HL-60/S4 treated with retinoic acid at 250 ng/mL for 4 days and 3 days (cell line): Measurements from ENCODE around the gene H2AZ1.

Source experiments
- in situ Hi-C: fragments of 300-500 bp; cut with MboI; formaldehyde crosslinking; loops from 2 replicates; pipeline ENCODE4 v1.7.0; 2022; ENCODE audit warnings: low sequenced_read_pairs

The H2AZ1 gene

DNA sequence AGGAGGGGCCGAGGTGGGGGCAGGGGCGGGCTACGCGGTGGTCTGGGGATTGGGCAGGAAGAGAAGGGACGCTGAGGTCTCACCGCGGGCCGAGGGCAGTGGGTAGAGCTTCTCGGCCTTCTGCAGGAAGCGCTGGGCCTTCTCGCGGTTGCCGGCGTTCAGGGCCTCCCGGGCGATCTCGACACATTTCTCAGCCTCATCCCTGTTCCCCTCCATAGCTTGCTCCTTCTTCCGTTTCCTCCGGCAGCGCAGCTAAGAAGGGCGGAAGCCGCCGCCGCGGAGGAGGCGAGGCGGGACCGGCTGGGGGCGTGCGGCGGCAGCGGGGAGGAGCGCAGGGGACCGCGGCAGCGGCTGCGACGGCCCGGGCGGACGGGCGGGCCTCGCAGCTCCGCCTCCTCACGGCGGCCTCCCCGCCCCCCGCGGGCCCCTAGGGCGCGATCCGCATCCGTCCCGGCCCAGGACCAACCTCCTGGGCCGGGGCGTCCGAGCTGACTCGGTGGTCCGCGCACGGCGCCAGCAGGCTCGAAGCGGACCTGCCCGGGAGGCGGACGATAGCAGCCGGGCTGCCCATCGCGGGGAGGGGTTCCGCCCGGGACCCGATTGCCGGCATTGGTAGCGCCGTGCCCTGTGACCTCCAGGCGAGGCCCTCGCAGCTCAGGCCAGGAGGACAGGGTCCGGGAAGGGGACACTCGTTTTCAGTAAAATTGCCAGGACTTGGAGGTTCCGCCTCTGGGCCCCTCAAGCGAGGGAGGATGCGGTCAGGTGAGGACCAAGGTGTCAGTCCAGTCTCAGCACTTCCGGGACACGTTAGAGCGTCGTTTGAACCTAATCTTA is 3.5 kb downstream of the H2AZ1 start, which contains the start of gene DNAJB14:
Gene DNAJB14 (minus strand): TSS at position 263 of the 834 bp plus-strand sequence. CDS start 47 bp downstream, at position 216.
- in situ Hi-C loops, result no loop called here

DNA sequence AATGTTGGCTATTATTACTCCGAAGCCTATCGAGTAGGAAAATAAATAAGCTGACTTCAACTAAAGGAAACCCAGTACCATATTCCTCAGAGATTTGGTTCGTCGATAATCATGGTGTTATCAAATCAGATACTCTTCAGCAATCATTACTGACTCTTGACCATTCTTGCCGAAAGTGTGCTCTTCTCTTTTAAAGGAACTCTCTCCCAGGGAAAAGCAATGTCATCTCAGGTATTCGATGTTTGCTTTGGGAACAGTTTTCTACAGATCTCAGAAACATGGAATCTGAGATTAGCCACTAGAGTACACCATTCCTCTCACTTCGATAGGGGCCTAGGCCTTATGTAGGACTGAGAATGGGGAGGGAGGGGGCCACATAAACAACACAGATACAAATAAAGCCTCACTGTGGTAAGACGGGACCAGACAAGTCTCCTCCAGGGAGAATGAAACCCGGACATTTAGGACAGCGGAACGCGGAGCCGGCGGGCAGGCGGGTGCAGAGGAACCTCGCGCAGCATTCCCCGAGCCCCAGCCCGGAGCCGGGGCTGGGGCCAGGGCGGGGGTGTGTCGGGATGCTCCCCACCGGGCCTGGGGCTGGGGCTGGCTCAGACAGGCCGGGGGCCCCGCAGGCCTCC is 4.2 kb downstream of the H2AZ1 start:
- in situ Hi-C loops, result no loop called here

DNA sequence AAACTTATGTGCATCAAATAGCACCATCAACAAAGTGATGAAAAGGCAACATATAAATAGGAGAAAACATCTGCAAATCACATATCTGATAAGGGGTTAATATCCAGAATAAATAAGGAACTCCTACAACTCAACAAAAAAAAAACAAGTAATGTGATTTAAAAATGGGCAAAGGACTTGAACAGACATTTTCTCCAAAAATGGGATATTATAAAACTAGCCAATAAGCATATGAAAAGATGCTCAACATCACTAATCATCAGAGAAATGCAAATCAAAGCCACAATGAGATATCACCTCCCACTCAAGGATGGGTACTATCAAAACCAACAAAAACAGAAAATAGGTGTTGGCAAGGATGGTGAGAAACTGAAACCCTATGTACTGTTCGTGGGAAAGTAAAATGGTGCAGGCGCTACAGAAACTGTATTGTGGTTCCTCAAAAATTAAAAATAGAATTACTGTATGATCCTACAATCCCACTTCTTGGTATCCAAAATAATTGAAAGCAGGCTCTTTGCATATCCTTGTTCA is 6.1 kb downstream of the H2AZ1 start:
- in situ Hi-C loops, result no loop called here

DNA sequence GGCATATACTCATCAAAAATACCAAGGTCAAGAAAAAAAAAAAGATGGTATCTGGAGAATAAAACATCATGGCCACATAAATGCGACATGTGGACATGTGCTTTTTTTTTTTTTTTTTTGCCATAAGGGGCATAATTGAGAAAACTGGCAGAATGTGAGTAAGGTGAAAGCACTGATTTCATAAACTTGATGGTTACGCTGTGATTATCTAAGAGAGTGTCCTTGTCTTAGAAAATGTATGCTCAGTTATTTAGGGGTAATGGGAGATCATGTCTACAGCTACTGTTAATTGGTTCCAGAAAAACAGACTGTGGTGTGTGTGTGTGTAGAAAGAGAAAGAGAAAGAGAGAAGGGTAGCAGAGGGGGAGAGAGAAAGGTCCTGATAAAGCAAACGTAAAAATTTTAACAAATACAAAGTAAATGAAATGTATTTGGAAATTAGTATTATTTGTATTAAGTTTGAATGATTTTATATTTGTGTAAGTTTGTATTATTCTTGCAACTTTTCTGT is 11.8 kb downstream of the H2AZ1 start:
- in situ Hi-C loops, result no loop called here

DNA sequence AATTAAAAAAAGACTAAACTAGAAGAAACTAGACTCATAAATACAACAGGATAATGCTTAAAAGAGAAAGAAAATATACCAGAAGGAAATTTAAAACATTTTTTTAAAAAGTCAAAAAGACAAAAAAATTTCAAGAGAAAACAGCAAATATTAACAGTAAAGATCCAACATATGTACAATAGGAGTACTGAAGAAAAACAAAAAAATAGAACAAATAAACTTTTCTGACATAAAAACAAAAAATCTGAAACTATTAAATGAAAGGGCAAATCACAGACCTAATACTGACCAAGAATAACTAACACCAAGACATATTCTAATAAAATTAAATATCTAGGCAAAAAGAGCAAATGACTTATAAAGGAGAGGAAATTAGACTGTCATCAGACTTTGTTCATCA is 15.2 kb downstream of the H2AZ1 start:
- in situ Hi-C loops, result no loop called here

DNA sequence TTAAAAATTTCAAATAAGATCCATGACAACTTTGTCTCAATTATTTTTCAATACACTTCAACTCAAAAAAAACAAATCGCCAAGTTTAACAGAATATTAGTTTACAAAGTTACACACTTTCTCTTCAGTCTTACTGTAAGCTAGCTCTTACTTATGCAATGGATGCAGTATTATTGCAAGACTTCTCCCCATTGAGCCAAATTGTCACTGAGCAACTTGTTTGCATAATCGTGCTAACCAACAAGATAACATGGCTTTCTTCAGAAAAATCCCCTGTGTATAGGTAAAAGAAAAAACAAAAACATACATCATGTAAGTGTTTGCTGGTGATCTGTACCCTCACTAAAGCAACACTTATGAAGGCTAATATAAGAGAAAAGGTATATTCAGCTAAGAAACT is 22.5 kb downstream of the H2AZ1 start:
- in situ Hi-C loops, result no loop called here

DNA sequence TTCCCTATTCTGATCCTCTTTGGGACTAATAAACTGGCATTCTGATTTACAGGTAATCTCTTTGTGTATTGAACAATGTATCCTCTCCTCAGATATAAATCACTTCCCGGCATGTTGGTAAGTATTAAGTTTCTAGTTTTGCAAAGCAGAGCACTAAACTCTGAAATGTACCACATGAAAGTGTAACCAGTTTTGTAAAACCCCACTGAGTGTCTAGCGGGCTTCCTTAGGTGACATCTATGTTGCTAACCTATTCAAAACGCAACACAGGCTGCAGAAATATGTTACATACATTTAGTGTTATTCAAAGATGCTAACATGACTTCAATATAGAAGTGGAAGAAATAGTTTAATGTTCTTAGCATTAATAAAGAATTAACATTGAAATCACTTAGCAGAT is 28.9 kb downstream of the H2AZ1 start:
- in situ Hi-C loops, result no loop called here

DNA sequence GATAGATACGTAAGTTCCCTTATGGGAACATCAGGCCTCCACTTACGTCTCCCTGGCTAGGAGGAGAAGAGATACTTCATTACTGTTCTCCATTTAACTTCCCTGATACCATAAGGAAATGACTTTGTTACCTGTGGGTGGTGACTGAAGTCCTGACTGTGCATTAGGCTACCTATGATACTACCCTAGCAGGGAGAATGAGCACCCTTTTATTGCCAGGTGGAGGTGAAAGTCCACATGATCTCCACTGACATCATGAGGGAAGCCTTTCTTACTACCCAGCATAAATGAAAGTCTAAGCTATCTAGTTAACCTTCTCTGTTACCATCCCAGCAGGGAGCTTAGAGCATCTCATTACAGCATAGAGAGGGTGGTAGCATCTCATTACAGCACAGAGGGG is 31.4 kb downstream of the H2AZ1 start:
- in situ Hi-C loops, result no loop called here

DNA sequence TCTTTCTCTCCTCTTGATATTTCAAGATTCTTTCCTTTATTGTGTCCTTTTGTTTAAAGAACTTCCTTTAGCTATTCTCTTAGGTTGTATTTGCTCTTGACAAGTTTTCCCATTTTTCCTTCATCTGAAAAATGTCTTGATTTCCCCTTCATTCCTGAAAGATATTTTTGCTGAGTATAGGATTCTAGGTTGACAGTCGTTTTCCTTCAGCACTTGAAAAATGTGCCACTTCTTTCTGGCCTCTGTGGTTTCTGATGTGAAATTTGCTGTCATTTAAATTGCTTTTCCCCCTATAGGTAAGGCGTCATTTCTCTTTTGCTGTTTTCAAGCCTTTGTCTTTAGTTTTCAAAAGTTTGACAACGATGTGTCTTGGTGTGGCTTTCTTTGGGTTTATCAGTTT is 32.5 kb downstream of the H2AZ1 start:
- in situ Hi-C loops, result no loop called here

DNA sequence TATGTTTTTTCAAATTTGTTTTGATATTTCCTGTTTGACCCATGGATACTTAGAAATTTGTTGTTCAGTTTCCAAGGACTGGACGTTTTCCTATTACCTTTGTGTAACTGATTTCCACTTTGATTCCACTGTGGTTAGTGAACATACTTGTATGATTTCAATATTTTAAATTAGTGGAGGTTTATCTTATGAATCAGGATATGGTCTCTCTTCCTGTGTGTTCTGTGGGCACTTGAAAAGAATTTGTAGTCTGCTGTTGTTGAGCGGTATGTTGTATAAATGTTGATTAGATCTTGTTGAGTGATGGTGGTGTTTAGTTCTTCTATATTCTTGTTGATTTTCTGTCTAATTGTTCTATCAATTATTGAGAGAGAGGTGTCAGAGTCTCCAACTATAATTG is 34.6 kb downstream of the H2AZ1 start:
- in situ Hi-C loops, result no loop called here
